Frontal cortex (tissue), 4 donors: ENCODE measurements around the gene LGALS7. TPM values are rescaled to one million over a fixed set of nuclear protein-coding genes. Genes with fewer than 3 reads are reported as not detected.
A peak's percentile ranks its signal among the peaks of the same experiment; 100 is the strongest.

Experiments
- DNase-seq, 2 donors: peaks; one replicate each; pipeline ENCODE4 v3.0.0; 2012; ENCODE audit warnings: low spot score in 2 of 2
- FAIRE-seq: peaks from 2 replicates; lab custom pipeline; 2012; peaks lifted over from hg19 to GRCh38; lab: Jason Lieb, UNC
- total RNA-seq: library from RNA; depleted of rRNA; stranded (reverse); fragments of >200 nt; gene quantifications from one replicate; pipeline ENCODE4 v1.2.3, GENCODE V29; 2014
- donor health status: control.
- donor health status: control.
- donor health status: control.

LGALS7 gene
- total RNA-seq, 1 donor from 2014 or later: not detected

DNA sequence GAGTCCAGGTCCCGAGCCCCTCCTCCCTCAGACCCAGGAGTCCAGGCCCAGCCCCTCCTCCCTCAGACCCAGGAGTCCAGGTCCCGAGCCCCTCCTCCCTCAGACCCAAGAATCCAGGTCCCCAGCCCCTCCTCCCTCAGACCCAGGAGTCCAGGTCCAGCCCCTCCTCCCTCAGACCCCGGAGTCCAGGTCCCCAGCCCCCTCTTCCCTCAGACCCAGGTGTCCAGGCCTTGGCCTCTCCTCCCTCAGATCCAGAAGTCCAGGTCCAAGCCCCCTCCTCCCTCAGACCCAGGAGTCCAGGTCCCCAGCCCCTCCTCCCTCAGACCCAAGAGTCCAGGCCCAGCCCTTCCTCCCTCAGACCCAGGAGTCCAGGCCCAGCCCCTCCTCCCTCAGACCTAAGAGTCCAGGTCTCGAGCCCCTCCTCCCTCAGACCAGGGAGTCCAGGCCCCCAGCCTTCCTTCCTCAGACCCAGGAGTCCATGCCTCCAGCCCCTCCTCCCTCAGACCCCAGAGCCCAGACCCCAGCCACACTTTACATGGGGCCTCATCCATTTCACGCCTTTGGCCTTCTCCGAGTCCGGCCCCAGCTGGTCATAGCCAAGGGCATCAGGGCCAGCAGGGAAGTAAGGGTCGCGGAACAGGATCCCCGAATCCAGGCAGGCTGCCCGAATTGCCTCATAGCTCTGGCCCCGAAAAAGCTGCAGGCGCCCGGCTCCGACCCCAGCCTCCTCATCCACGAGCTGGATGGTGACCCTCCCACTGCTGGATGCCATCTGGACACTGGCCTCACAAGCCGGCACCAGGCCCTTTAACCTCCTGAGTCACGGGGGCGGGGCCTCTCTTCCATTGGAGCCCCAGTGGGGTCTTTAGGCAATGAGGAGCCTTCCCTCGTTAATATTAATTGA lies 29.7 kb downstream of the LGALS7 start:
- DNase-seq: no peak
- no peak for FAIRE-seq

DNA sequence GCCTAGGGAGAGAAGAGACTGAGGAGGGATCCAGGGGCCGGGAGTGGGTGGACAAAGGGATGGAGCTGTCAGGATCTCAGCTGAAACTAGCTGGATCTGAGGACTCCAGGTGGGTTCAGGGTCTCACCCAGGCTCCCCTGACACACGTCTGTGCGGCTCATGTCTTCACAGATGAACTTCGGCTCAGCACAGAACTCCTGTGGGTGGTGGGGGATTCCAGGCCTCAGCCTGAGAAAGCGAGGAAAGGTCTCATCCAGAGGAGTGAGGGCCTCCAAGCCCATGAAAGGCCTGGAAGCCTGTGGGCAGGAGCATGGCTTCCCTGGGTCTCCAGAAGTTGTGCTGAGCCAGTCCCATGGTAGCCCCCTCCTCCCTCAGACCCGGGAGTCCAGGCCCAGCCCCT lies 30.4 kb downstream of the LGALS7 start:
- DNase-seq (no peak), FAIRE-seq (no peak)

DNA sequence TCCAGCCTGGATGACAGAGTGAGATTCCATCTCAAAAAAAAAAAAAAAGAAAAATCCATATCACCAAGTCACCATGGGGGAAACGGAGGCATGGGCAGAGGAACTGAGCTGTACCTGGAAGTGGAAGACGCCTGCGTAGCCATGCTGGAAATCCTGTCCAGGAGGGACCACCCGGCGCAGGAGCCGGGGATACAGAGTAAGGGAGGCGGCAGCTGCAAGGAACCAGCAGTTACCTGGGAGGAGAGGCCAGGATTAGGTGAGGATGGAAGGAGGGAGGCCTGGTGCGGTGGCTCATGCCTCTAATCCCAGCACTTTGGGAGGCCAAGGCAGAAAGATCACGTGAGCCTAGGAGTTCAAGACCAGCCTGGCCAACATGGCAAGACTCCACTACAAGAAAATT lies 31.0 kb downstream of the LGALS7 start:
- no peak for DNase-seq
- FAIRE-seq: no peak

DNA sequence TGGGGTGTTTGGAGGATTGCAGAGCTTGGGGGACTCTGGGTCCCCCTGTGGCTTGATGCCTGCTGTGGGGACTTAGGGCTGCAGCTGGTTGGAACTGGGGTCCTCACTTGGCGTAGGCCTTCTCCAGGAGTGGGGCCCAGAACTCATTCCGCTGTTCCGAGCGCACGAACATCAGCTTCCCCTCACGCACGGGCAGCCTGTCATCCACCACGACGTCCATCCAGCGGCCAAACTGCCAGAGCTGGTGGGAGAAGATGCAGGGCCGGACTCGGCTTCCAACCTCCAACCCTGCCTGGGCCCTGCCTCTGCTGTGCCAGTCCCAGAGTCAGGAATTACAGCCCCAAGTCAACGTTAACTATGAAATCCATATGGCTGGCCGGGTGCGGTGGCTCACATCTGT lies 31.6 kb downstream of the LGALS7 start:
- DNase-seq: peak in 1 of 2 donors; percentile 10

DNA sequence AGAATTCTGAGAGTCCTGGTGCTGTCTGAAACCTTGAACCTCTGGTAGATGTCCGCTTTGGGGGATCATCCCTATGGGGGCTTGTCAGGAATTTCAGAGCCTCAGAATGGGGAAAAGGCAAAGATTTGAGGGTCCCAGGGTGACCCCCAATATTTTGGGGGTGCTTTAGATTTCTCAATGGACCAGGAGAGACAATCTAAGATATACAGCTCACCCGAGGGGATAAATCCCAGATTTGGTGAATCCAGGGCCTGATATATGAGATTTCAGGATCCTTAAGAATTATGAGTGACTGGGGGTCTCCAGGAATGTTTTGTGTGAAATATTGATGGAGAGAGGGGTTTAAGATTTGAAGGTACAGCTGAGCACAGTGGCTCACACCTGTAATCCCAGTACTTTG lies 32.4 kb downstream of the LGALS7 start:
- DNase-seq: peak in 1 of 2 donors; percentile 8
- FAIRE-seq: no peak

More for the DNA sequence above, 31.6 kb downstream of the LGALS7 start:
- no peak for FAIRE-seq

DNA sequence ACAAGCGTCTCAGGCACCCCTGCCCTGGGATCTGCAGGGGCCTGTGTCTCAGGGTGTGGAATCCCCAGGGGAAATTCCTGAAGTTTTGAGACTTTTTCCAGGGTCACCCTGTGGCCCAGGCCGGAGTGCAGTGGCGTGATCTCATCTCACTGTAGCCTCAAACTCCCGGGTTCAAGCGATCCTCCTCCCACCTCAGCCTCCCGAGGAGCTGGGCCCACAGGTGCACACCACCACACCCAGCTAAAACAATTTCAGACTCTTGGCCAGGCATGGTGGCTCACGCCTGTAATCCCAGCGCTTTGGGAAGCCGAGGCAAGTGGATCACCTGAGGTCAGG lies 33.1 kb downstream of the LGALS7 start:
- DNase-seq (no peak), FAIRE-seq (no peak)

DNA sequence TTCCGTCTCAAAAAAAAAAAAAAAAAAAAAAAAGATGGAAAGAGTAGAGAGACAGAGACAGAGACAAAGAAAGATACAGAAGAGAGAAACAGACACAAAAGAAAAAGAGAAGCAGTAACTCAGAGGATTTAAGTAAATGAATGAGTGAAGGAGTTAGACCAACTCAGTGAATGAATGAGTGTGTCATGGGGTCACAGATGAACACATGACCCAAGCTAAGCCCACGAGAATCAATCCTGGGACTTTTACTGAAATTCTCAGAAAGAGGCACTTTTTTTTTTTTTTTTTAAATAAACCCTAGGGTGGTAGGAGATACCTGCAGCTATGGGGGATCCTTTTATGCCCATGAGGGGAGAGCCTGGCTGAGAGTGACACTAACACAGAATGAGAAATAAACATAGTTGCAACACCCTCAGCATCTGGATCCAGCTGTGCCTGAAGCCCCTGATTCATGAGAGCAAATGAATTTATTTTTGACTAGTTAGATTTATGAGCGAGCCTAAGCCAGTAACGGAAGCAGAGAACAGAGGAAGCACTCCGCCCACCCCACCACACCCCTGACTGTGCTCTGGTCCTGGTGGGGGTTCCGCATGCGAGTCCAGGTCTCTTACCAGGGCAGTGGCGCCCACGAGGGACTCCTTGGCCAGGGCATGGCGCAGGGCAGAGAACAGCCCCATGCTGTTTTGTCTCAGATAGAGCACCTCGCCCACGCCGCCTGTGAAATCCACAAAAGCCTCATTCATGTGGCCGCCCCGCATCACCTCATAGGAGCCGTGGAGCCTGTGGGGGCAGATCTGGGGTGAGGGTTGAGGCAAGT lies 33.7 kb downstream of the LGALS7 start:
- FAIRE-seq (no peak), DNase-seq (no peak)

DNA sequence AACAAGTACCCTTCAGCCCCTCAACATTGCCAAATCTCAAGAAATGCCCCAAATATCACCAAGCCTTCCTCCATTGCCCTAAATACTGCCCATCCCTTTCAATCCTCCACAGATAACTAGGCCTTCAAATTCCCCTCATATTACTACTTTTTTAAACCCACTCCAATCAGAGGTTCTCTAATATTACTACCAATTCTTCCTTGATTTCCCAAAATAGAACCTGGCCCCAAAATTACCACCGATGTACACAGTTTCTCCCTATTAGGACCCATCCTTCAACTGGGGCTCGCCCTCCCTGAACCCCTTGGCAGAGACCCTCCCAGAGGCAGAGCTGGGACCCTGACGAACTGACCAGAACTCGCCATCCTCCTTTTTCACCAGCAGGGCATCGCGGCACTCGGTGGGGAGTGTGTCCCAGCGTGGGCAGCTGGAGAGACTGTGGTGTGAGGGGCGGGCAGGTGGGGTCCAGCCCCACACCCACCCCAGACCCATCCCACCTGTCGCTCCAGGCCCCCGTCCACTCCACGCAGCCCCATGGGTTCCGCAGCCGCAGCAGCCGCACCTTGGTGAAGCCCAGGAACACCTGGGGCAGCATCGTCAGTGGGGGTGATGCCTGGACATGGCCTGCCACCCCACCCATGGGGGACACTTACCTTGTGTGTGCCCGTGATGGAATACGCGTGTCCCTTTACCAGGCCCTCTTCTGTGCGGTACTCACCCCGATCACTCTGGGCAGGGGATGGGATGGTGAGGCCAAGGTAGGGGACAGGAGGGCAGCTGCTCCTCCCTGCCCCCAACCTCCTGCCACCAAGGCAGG lies 35.2 kb downstream of the LGALS7 start:
- DNase-seq (peak in 1 of 2 donors; percentile 17), FAIRE-seq (no peak)

DNA sequence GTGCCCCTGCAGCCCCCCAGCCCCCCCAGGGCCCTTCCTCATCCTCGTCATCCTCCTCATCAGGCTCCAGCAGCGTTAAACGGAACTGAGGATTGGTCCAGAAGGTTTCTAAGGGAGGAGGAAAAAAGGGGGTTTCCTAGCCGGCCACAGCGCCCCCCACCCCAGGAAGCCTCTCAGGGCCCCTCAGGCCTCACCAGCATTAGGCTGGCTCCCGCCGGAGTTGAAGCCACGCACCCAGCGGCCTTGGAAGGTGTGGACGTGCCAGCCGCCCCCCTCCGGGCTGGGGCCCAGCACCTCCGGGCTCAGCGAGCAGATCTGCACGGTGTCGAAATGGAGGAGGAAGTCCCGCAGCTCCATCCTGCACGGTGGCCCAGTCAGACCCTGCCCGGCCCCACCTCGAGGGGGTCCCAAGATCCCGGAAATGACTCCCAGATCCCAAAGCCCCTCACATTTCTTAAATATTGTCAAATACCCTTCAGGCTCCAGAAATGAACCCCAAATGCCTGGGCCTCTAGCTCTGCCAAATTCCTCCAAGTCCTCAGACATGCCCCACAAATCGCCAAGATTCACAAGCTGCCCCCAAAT lies 35.9 kb downstream of the LGALS7 start:
- no peak for FAIRE-seq
- no peak for DNase-seq

DNA sequence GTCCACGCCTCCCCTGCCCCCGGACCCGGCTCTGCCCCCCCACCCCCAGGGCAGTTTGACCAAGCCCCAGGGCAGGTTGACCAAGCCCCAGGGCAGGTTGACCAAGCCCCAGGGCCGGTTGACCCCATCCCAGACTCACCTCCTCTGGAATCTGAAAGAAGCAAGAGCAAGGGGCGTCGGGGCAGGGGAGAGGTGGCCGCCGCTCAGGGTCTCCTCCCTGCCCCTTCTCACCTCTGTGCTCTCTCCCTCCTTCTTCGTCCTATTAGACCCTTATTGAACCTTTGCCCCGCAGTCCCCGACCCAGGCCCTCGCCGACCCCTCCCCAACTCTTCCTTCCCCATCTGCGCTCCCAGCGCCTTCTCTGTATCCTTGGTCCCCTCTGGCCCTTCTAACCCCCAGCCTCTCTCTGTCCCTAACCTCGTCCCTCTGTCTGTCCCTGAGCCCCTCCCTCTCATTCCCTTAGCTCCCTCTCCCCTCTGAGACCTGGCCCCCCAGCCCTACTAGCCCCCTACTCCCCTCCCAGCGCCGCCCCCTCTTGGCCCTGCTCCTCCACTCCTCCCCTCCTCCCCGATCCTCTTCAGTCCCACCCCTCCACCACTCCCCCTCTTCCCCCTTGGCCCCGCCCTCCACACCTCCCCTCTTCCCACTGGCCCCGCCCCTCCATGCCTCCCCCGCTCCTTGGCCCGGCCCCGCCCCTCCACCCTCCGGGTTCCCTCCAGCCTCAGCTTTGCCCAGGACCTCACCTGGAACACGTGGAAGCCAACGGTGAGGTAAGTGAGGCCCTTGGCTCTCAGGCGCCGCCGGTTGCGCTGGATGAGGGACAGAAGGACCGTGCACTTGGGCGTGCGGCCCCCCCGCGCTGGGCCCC lies 36.7 kb downstream of the LGALS7 start:
- DNase-seq: no peak
- no peak for FAIRE-seq

DNA sequence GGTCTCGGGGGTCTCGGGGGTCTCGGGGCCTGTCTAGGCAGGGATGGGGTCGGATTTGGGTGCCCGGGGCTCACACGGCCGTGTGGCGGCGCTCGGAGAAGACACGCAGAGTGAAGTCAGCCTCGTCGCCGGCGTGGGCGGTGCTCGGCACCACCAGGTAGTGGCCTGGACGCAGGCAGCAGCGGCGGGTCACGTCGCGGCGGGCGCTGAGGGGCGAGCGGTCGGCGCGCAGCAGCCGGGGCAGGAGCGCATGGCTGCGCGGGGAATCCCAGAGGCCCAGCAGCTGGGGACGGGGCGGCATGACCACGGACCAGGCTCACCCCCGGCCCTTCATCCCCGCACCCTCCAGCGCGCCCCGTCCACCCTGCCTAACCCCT lies 37.3 kb downstream of the LGALS7 start:
- no peak for DNase-seq
- no peak for FAIRE-seq

DNA sequence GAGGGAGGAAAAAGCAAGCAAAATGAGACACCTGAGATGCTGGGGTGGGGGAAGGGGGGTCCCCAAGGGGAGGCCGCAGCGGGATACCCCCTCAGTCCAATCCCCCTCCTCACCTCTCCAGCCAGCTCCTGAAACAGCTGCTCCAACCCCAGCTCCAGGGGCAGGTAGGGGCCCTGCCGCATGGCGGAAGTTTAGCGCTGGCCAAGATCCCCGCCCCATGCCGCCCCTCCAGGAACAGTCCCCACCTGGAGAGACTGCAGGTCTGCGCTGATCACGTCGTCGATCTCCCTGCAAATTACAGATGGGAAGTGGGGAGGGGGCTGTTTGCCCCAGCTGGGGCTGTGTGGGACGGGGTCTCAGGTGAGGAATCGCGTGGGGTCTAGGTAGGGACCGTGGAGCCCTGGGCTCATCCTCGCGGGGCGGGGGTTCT lies 38.0 kb downstream of the LGALS7 start:
- FAIRE-seq: no peak
- no peak for DNase-seq

DNA sequence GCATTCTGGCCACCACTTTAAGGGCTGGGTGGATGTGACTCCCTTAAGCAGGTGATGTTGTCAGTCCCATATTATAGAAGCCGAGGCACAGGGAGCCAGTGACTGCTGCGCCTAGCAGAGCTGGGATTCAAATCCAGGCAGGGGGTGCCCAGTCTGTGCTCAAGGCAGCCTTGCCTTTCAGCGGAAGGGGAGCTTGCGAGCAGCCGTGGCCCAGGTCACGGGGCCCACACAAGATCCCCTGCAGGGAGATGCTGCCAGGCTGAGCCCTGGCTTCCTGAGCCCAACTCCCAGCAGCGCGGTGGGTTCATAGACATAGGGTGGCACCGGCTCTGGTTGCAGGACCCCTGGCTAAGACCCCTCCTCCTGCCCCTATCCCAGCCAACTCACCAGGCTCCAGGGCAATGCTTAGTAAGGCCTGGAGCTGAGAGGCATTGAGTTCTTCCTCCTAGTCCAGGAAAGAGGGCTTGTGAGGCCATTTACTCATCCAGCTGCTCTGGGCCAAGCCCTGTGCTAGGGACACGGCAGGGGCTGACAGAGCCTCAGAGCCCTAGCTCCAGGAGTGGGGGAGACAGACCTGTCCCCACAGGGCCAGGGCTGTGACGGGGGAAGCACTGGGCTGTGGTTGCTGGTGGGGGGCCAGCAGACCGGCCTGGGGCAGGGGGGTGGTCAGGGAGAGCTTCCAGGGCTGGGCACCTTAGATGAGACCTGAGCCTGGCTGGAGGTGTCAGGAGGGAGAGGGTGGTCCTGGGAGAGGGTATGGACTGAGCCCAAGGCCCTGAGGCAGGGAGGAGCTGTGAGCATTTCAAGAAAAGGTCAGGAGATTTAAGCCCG lies 38.7 kb downstream of the LGALS7 start:
- DNase-seq (no peak), FAIRE-seq (no peak)

DNA sequence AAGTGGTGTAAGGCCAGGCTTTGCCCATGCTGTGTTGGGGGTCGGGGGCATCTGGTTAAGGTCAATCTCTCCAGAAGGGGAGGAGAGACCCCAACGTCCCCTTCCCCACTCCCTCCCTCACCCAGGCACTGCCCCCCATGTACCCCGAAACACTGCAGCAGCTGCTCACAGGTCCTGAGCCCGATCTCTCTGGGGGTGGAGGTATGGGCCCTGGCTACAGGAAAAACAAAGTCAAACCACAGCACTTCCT lies 39.2 kb downstream of the LGALS7 start:
- FAIRE-seq (no peak), DNase-seq (no peak)

DNA sequence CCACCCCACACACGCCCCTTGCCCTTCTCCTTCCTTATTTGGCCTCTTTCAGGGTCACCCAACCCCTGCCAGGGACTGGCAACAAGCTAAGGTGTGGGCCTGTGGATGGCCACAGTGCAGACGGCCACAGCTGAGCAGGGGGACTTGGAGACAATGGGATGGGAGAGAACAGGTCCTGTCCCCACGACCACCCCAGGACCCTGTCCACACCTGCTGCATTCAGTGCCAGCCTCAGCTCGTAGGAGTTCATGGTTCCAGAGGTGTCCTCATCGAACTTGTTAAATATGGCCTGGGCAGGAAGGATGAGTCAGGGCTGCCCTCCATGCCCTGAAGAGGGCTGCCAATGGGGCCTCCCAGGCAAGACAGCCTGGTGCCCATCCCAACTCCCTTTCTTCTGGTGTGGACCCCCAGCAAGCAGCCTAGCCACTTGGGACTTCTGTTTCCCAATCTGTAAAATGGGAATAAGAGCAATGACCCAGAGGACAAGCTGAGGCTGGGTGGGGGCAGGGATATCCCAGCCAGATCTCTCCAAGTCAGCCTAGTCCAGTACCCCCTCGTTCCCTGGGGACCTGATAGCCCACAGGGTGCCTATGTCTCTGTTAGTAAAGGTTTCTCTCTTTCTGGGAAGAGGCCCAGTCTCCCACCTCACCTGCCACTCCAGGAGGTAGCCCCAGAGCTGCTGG lies 39.7 kb downstream of the LGALS7 start:
- FAIRE-seq (no peak), DNase-seq (no peak)

DNA sequence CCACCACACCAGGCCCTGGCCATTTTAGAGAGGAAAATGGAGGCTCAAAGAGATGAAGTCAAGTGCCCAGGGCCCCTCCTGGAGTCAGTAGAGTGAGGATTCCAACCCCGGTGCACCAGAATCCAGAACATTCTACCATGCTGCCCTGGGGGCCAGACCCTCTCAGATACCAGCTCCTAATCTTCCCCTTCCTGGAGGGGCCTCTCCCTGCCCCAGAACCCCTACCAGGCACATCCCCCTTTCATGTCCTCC lies 40.1 kb downstream of the LGALS7 start:
- FAIRE-seq (no peak), DNase-seq (no peak)

DNA sequence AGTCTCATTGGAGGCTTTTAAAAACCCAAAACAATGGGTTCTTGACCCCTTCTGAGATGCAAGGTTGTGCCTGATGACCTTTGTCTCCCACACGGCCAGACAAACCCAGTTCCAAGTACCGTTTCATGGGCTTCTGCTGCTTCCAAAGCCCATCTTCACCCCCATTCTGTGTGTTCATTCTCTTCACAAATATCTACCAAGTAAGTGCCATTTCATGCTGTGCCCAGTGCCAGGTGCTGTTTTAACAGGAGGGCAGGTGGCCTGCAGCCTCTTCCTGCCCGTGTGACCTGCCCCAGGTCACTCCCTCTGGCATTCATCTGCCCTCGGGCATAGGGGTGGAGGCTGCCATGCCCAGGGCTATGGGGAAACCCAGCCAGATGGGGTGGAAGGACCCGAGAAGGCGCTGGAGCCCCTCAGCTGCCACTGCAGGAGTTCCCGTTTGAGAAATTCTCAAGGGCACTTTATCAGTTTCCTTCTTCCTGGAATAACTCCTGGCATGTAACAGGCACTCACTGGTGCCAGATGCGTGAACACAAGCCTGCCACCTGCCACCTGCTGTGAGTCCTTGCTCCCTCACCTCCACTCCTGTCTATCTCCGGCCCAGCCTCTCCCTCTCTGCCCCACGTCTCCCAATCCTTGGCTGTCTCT lies 41.5 kb downstream of the LGALS7 start:
- no peak for DNase-seq
- FAIRE-seq: no peak
